Fibroblast of lung (primary cell): ENCODE data around the gene PTPRO.

Experiments
- CTCF ChIP-seq, 2 donors: IDR thresholded peaks in 1 of 2; conservative IDR thresholded peaks in 1 of 2; 1 replicate in 1 of 2; 2 replicates in 1 of 2; pipeline ENCODE4 v1.5.1; 2011 to 2012; ENCODE audit warnings: low read length in 2 of 2, control low read depth in 1 of 2, inconsistent platforms in 1 of 2, low read depth in 1 of 2, mild to moderate bottlenecking in 1 of 2
- EZH2 ChIP-seq: IDR thresholded peaks from 2 replicates; pipeline ENCODE4 v1.5.1; 2012; ENCODE audit warnings: low read length, control low read depth, mild to moderate bottlenecking; ENCODE audit errors: missing control alignments

- TF ChIP-seq CTCF (conservative IDR thresholded peaks at IDR 0.05 in 1 of 2, IDR thresholded peaks at IDR 0.05 in 1 of 2; ENCODE audit: low read depth in 1 of 2, low read length in 2 of 2): no peak
- TF ChIP-seq EZH2: no peak
Observed at GRCh38 chr12:15540005-15540404, 217.7 kb downstream of the PTPRO start.
